OCI-LY3 (cell line): ENCODE measurements around the gene MYH10.

Experiments
- EZH2phosphoT487 ChIP-seq: fragments of 200-600 bp; shearing (Covaris generic); IDR thresholded peaks from 2 replicates; pipeline ENCODE4 v1.6.1; 2018; ENCODE audit warnings: antibody characterized with exemption, mixed run types, low read depth
- TF ChIP-seq, protein P1 (sequence below): fragments of 200-600, 300-600 bp; sonication (generic); IDR thresholded peaks from 2 replicates; pipeline ENCODE4 v1.5.1; 2014; ENCODE audit warnings: antibody characterized with exemption, low read length, low read depth

DNA sequence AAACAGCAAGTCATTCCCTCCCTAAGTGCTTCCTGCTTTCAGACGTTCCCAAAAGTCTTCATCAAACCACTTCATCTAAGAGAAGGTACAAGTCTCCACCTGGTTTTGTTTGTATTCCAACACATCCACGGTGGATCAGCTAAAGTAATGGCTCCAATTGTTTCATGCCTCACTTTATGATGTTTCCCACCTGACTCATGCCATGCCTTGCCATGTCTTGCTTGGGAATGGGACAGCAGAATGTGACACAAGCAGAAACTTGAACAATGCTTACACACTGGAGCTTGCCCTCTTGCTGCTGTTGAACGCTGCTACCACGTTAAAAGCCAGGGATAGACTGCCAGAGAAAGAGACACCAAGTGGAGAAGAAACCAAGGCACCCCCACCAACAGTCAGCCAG lies 43.8 kb downstream of the MYH10 start:
- TF ChIP-seq, protein P1, sequence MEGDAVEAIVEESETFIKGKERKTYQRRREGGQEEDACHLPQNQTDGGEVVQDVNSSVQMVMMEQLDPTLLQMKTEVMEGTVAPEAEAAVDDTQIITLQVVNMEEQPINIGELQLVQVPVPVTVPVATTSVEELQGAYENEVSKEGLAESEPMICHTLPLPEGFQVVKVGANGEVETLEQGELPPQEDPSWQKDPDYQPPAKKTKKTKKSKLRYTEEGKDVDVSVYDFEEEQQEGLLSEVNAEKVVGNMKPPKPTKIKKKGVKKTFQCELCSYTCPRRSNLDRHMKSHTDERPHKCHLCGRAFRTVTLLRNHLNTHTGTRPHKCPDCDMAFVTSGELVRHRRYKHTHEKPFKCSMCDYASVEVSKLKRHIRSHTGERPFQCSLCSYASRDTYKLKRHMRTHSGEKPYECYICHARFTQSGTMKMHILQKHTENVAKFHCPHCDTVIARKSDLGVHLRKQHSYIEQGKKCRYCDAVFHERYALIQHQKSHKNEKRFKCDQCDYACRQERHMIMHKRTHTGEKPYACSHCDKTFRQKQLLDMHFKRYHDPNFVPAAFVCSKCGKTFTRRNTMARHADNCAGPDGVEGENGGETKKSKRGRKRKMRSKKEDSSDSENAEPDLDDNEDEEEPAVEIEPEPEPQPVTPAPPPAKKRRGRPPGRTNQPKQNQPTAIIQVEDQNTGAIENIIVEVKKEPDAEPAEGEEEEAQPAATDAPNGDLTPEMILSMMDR: no peak
- no peak for TF ChIP-seq EZH2phosphoT487
